Nucleus accumbens (tissue), 56 donors: ENCODE data around the gene NEK7.

Experiments used
- DNase-seq, 56 donors: peaks; one replicate each; lab custom pipeline; 2025; lab: John Stamatoyannopoulos, UW

Gene NEK7

DNA sequence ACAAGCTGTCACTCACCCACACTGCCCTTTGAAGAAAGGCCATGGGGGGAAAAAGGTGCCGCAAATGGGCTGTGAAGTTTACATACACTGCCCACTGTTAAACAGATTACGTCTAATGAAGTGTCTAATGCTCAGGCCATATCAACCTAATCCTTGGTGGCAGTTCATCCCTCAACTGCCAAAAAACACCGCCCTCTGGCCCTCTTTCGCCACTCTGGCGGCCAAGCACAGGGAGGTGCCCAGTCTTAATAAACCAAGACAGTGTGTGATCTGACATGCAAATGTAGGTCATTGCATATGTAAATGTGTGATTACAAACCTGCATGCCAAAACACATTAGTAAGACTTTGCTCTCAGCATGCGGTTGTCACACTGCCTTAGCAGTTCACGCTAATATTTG lies 89.5 kb downstream of the NEK7 start:
- no peak for DNase-seq

DNA sequence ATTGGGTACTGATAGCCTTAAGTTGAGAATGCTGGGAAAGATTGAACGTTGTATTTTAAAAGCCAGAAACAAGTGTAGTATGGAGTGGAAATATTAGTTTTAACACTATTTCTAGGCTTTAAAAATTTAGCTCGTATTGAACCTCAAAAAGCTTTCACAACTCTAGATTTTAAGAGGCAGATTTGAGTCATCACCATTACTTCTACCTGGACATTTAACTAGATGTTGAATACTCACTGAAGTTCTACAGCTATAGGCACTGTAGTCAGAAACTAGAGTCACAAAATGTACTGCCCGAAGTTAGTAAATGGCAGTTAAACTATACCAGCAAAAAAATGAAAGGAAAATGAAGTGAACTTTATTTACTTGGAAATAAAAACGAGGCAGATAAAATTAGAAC lies 96.5 kb downstream of the NEK7 start:
- no peak for DNase-seq

DNA sequence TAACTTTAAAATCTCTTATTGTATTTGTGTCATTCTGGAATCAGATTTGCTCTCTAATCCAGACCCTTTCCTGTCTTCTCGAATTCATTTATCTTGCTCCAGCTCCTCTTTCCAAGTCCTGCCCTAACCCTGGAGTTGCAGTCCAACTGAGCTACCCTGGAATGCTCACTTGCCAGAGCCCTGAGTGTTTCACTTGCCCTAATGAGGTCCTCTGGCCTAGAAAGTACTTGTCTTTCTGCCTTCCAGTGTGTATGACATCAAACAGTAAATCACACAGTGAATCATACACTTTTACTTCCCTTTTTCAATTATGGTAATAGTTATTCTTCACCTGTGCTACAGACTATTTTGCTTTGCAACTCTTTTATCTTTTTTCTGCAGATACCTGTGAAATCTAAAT lies 96.9 kb downstream of the NEK7 start:
- DNase-seq = no peak

DNA sequence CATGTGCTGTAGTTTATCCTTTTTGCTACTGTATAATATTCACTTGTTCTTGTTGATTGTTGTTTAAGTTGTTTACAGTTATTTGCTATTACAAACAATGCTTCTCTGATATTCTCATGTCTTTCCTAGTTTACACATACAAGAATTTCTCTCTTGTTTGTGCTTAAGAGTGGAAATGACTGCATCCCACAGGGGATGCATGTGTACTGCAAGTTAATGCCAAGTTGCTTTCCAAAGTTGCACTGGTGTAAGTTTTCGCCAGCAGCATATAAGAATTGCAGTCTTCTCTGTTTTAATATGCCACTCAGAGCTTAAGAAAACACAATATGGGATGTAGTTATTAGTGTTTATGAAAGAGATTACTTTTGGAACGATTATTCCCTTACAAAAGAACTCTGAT lies 97.7 kb downstream of the NEK7 start:
- DNase-seq = no peak

DNA sequence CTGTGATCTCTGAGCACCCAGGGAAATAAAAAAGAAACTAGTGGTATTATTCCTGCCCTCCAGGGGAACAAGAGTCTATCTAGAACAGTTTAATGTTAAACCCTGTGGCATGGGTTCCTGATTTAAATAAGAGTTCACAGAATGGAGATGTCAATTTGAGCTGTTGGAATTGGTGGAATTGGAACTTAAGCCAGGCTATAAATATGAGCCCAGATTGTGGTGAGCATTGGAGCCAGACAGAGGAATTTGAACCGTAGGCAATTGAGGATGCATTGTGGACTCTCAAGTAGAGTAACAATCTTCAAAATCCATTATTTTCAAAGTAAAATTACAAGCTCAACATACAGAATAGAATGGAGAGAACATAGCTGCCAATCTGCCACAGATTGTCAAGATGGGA lies 98.2 kb downstream of the NEK7 start:
- no peak for DNase-seq

DNA sequence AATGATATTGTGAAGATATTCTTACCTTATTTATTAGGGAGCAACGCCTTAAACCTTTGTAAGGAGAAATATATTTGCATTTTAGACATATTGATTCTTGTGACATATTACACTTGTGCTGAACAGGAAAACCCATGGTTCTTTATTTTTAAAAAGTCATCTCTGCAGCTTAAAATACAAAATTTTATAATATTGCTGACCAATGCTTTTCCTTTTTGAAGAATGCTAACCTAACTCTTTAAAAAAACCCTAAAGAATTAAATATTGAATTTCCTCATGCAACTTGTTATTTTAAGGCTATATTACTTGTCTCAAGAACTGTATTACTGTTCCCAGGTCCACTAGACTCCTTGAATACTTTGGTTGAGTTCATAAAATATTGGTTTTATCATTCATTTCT lies 99.0 kb downstream of the NEK7 start:
- no peak for DNase-seq

DNA sequence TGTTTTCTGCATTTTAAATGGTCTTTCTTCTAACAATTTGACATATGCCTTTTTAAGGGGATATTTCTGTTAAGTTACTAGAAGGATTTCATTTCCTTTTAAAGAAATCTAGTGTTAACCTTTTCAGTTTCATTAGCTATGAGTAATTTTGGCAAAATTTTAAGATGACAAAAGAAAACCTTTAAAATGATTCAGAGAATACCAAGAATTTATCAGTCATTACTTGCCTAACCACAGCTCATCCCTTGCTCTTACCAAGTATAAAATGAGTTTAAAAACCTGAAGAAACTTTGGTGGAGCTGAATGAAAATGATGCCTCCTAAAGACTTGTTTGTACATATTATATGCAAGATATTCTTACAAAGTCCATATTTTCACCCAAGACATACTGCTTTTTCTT lies 101.7 kb downstream of the NEK7 start:
- no peak for DNase-seq

DNA sequence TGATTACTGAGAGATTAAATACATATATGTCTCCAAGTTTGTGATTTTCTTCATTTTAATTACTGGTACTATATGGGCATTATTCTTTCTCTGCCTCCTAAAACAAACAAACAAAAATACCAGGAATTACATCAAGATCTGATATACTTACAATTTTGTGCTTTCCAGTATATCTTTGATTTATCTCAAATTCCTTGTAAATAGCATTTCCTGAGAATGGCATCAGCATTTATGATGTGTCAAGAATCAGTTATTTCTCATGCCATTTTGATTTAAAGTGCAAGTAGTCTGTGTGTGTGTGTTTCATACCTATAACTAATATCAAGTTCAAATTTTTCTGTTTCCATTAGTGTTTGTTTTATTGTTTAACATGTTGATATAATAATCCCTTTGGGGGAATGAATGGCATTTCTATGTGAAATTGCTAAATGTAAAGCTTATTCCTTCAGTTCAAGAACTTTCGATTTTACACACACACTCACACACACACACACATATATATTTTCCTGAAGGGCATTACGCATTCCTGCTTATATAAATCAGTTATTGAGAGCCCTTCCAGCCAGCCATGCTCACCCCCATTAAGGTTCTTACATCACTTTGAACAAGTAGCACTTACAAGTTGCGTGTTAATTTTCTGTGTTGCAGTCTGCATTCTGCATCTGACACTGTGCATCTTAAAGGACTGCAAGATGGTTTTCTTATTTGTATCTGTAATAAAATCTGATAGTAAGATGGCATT lies 102.7 kb downstream of the NEK7 start:
- DNase-seq = no peak

DNA sequence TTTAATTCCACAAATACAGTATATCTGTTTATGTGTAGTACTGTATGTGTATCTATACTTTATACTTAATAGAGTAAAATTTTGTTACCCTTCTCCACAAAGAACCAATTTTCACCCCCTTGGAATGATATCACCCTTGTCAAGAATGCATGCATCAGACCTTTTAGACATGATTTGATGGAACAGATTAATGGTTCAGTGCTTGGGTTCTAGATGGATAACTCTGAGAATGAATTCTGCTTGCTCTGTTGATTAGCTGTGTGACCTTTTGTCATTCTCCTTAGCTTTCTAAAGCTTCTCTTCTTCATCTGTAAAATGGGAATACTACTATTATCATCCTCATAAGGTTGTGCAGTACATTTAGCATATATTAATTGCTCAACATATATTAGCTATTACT lies 105.1 kb downstream of the NEK7 start:
- DNase-seq = no peak

DNA sequence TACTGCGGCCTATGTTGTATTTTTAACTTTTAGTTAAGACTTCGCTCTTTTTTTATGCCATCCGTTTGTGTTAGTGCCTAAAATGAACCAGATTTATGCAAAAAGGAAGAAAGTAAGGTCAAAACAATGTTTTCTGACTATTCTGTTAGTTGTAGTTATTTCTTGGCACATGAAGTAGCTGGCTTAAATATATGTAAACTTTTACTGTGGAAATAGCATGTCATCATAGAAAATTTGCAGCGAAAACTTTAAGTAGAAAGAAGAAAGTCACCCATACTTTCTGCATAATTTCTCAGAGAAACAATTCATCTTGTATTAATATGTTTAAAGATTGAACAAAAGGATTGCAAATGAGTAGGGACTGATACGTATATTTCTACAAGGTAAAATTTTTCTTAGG lies 106.4 kb downstream of the NEK7 start:
- no peak for DNase-seq

DNA sequence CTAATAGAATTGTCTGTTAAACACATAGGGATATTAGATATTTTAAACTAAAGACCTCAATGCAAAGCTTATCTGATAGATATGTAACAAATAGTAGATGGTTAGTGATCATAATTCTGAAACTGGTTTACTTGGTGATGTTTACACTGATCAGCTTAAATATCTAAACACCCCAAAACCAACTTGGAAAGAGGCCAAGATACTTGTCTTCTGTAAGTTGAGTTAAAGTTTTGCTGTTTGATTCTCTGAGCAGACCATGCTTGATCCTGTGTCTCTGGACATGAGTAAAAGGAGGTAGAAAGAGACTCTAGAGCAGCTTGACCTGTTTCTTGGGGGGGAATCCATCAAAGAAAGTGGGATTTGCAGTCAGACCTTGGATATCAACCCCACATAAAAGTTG lies 107.5 kb downstream of the NEK7 start:
- DNase-seq = no peak

DNA sequence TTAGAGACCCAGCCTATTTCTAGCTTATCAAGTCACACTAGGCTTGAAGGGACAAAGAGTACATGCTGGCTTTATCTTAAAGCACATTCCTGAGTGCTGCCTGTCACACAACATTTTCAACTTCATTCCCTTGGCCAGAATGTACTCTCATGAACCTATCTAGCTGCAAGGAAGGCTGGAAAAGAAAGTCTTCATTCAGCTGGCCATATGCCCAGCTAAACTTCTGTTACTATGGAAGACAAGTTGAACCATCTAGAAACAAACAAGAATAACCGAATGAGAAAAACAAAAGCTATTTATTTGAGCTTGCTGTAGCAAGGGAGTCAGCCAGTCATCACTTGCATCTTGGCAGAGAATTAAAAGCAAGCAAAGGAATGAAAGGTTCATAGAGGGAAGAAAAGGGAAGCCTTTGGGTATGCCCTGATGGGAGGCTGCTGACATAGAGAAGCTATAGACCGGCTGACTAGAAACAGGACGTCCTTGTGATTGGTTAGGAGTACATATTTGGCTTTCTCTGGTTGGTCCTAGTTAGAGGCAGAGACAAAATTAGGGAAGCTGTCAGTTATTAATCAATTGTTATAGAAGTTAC lies 108.4 kb downstream of the NEK7 start:
- DNase-seq = no peak

DNA sequence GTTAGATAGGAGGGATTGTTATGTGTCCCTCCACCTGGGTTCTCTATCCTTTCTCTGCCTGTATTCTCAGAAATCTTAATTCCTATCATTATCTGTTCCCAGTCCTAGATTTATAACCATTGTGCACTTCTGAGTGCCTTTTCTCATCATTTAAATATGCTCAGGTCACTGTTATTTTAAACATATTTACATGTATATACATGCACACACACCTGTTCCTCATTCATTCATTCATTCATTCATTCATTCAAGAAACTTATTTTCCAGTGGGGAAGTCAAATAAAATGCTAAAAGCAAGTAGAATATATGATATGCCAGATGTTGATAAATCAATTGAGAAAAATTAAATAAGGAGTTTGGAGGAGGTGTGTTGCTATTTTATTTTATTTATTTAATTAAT lies 110.3 kb downstream of the NEK7 start:
- DNase-seq = no peak

DNA sequence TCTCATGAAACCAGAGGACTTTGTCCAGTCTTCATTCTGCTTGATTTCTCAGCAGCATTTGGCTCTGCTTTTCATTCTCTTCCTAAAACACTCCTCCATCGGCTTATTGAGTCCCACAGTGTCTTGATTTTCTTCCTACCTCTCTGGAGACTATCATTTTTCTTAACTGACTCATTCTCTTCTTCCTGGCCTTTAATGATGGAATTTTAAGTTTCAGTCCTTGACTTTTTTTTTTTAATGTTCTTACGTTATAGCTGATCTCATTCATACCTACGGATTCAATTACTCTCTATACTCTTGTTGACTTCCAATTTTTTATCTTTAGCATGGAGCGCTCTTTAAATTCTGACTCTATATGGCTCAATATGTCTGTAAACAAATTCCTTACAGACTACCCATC lies 111.1 kb downstream of the NEK7 start:
- no peak for DNase-seq

DNA sequence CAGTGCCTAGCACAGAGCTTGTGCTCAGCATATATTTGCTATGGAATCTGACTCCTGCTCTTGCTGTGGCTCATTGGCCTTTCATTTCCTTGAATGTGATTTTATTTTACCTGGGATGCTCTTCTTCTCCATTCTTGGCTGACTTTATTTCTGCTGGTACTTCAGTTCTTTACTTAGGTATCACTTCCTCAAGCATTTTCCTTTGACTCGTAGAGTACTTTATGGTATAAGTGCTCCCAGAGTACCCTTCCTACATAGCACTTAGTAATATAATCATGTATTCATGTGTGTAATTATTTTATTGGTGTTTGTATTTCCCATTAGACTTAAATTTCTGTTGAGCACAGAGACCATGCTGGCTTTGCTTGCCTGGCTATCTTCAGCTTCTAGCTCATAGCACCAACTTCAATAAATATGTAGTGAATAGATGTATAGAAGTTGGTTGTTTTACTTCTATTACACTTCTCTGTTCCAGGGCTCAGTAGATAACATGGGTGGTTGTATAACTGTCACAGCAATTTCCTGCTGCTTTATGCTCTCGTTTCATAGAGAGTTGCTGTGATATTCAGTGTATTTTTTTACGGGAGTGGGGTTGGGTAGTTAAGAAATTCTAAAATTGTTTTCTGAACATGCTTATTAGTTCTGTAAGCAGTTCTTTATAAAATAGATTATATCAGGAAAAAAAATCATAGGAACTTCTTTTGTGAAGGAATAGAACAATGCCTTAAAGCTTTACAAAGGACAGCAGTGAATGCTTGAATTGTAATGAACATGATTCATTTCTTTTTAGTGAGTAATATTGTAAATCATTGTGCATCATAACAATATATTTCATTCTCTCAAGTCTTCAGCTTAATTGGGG lies 112.2 kb downstream of the NEK7 start:
- DNase-seq = no peak

DNA sequence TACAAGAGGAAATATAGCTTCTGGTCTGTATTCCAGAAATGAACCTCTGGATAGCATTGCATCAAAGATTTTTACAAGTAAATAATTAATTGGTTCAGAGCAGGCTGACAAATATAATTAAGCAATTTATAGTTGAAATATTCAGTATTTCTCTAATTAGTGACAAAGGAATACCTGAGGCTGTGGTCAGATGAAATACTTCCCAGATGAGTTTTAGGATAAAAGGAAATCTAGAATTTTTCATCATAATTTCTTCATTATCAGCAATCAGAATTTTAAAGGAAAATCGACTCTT lies 112.8 kb downstream of the NEK7 start:
- DNase-seq = no peak

DNA sequence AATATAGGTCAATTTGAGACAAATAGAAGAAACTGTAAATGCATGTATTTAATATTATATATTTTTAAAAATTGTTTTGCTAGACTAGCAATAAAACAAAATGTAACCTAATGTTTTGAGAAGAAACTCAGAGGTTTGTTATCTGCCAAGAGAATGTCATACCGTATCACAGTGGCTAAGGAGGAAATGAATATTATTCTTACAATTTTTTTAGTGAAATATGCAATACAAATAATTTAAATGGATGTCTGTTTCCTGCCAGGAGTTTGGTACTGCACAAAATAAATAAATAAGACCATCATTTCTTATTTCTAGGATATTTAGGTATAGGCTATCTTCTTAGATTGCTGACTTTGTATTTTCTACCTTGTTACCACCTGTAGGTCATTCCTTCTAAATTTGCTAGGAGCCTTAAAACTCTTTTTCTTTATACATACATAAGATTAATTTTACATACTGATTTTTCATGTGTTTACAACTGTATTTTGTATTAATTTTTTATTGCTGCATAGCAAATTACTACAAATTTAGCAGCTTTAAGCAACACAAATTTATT lies 113.6 kb downstream of the NEK7 start:
- DNase-seq = no peak

DNA sequence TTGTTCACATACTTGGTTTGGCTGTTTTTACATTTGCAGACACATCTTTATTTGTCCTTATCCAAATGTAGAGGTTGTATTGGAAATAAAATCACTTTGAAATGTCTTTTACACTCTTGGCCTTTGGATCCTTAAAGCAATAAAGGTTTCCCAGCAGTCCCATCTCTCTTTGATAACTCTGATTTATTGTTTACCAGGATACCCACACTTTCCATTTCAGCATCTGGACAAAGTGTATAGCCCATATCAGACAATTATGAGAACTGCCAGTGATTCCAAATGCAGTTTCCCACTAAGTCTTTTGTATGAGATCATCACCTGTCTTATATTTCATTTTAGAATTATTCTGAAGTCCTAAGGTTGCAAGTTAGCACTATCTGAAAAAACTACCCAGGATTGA lies 114.7 kb downstream of the NEK7 start:
- no peak for DNase-seq

DNA sequence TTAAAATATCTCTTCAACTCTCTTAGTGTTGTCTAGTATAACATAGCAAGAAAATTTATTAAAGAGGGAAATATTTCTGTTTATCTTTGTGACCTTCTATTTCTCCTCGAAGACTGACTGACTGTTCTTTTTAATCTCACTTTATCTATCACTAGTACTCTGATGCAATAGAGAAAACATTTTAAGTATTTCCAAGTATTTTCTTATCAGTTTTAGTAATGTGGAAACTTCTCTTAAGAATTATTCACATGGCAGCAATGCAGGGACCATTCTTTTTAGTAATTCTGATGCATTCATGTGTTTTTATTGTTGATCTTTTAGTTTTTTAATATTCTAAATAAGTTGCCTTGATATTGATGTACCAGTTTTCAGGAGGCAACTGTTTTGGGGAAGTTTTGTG lies 115.7 kb downstream of the NEK7 start:
- no peak for DNase-seq

DNA sequence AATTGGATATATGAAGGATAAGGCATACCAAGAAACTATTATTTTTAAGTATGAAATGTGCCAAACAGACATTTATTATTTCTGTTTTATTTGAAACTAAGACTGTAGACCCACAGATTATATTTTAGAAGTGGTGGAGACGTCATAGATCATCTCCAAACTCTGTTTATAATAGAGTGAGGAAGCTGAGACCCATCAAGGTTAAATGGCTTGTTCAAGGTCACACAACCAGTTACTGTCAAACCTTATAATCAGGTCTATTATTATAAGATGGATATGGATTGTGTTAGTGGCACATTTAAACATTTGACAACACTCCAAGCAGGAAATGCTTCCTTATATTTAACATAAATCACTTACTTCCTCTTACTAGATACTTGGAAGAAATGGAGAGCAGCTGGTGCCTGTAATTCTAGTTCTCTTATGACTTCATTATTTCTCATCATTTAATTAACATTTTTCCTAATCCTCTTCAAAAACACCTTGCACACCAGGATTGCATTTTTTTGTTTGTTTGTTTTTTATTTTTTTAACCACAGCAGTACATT lies 117.0 kb downstream of the NEK7 start:
- DNase-seq = no peak

DNA sequence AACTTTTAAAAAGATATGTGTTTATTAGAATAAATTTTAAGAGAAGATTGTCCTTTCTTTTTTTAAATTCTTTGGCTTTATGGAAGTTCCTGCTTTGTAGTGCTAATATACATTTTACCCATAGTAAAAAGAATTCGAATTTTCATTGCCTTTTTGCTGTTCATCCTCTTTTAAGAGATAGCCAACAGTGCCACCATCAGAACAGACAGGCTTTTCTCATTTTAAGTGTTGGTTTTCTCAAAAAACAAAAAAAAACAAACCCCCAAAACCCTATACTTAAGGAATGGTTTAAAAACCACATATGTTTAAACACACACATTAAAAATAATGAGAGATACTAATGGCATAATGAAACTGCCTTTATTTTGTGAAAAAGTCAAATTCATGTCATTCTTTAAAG lies 118.8 kb downstream of the NEK7 start:
- no peak for DNase-seq
